HepG2 (cell line): ENCODE data around the gene ANKRD31. TPM values are rescaled to one million over a fixed set of nuclear protein-coding genes. Genes with fewer than 3 reads are reported as not detected.

ENCODE experiments used
- ATF5 ChIP-seq: sonication (generic); formaldehyde crosslinking; IDR thresholded peaks from 2 replicates; pipeline ENCODE4 v1.4.0; 2020; ENCODE audit warnings: mild to moderate bottlenecking, low read depth, missing genetic modification reagents
- GABPB1 ChIP-seq: IDR thresholded peaks from 2 replicates; pipeline ENCODE4 v1.6.1; 2016; ENCODE audit warnings: mild to moderate bottlenecking, missing genetic modification reagents, moderate library complexity, missing compliant biosample characterization
- HDAC6 ChIP-seq: fragments of 200-600 bp; sonication (generic); IDR thresholded peaks from 2 replicates; pipeline ENCODE4 v1.7.0; 2017; ENCODE audit warnings: mild to moderate bottlenecking, antibody characterized with exemption, low read length, low read depth
- KDM6A ChIP-seq: IDR thresholded peaks from 2 replicates; pipeline ENCODE4 v1.6.1; 2016; ENCODE audit warnings: low read depth
- KLF15 ChIP-seq: sonication (generic); formaldehyde crosslinking; IDR thresholded peaks from 2 replicates; pipeline ENCODE4 v1.8.1; 2023; ENCODE audit warnings: borderline replicate concordance, mild to moderate bottlenecking, inconsistent platforms, missing genetic modification reagents, mixed read lengths
- MEIS1 ChIP-seq: sonication (generic); formaldehyde crosslinking; IDR thresholded peaks from 2 replicates; pipeline ENCODE4 v1.9.0; 2021; ENCODE audit warnings: mild to moderate bottlenecking, missing genetic modification reagents, moderate library complexity, borderline replicate concordance
- NCOA5 ChIP-seq: sonication (generic); formaldehyde crosslinking; IDR thresholded peaks from 2 replicates; pipeline ENCODE4 v1.4.0; 2020; ENCODE audit warnings: missing genetic modification reagents
- NFYC ChIP-seq: IDR thresholded peaks from 2 replicates; pipeline ENCODE4 v1.6.1; 2016; ENCODE audit warnings: missing genetic modification reagents, missing compliant biosample characterization
- PAXIP1 ChIP-seq: sonication (generic); formaldehyde crosslinking; conservative IDR thresholded peaks from 2 replicates; pipeline ENCODE4 v1.4.0; 2020; ENCODE audit warnings: mild to moderate bottlenecking, missing genetic modification reagents, moderate library complexity
- SKIL ChIP-seq: sonication (generic); formaldehyde crosslinking; IDR thresholded peaks from 2 replicates; pipeline ENCODE4 v1.8.0; 2022; ENCODE audit warnings: missing genetic modification reagents, mild to moderate bottlenecking, moderate library complexity, borderline replicate concordance
- STAT5B ChIP-seq: sonication (generic); formaldehyde crosslinking; IDR thresholded peaks from 2 replicates; pipeline ENCODE4 v1.4.0; 2020; ENCODE audit warnings: missing genetic modification reagents
- TBX2 ChIP-seq: sonication (generic); formaldehyde crosslinking; IDR thresholded peaks from 2 replicates; pipeline ENCODE4 v1.5.0; 2020; ENCODE audit warnings: missing genetic modification reagents, mild to moderate bottlenecking, borderline replicate concordance
- ZNF331 ChIP-seq: sonication (generic); formaldehyde crosslinking; IDR thresholded peaks from 2 replicates; pipeline ENCODE4 v1.4.0; 2020; ENCODE audit warnings: missing genetic modification reagents
- ZNF354B ChIP-seq: sonication (generic); formaldehyde crosslinking; IDR thresholded peaks from 2 replicates; pipeline ENCODE4 v1.8.0; 2022; ENCODE audit warnings: mild to moderate bottlenecking, missing genetic modification reagents
- ZNF382 ChIP-seq: sonication (generic); formaldehyde crosslinking; IDR thresholded peaks from 2 replicates; pipeline ENCODE4 v1.5.0; 2020; ENCODE audit warnings: missing genetic modification reagents, mild to moderate bottlenecking, borderline replicate concordance
- ZNF605 ChIP-seq: sonication (generic); formaldehyde crosslinking; IDR thresholded peaks from 2 replicates; pipeline ENCODE4 v1.8.0; 2022; ENCODE audit warnings: mild to moderate bottlenecking, missing genetic modification reagents
- ZNF607 ChIP-seq: sonication (generic); formaldehyde crosslinking; IDR thresholded peaks from 2 replicates; pipeline ENCODE4 v1.5.1; 2020; ENCODE audit warnings: missing genetic modification reagents, mild to moderate bottlenecking, borderline replicate concordance
- ZNF660 ChIP-seq: sonication (generic); formaldehyde crosslinking; IDR thresholded peaks from 2 replicates; pipeline ENCODE4 v1.5.1; 2020; ENCODE audit warnings: mild to moderate bottlenecking, low read depth, missing genetic modification reagents, borderline replicate concordance
- ZNF766 ChIP-seq: sonication (generic); formaldehyde crosslinking; IDR thresholded peaks from 2 replicates; pipeline ENCODE4 v1.5.0; 2020; ENCODE audit warnings: missing genetic modification reagents, borderline replicate concordance
- ZSCAN30 ChIP-seq: sonication (generic); formaldehyde crosslinking; IDR thresholded peaks from 2 replicates; pipeline ENCODE4 v1.5.0; 2020; ENCODE audit warnings: mild to moderate bottlenecking, missing genetic modification reagents
- polyA plus RNA-seq, 8 experiments: library from polyadenylated mRNA; depleted of rRNA in 3 of 8; stranded (reverse) in 7 of 8; unstranded in 1 of 8; fragments of >200 nt; fragmentation: Illumina TruSeq in 4 of 8; extraction: Trizol in 4 of 8; gene quantifications; 2 replicates each; pipeline versions ENCODE4 v1.2.1 to v1.2.3, GENCODE V29; 2011 to 2016; ENCODE audit warnings: low read depth in 4 of 8, missing spikeins in 1 of 8, mixed read lengths in 1 of 8; ENCODE audit not compliant: insufficient read depth in 1 of 8
- total RNA-seq, 5 experiments: library from RNA; depleted of rRNA; stranded (reverse); fragments of >200 nt; fragmentation: Illumina TruSeq; extraction: Trizol; gene quantifications; 2 replicates each; pipeline ENCODE4 v1.2.3, GENCODE V29; 2016; ENCODE audit warnings: low read depth in 1 of 5

ANKRD31 gene
- total and polyA plus RNA-seq, 2 of the 13 experiments (the other 11 are each of a cell fraction or from before 2014, with no cell fraction given): 0.01 to 0.09 TPM

GRCh38 chr5:75260708-75261107, 24.0 kb upstream of the ANKRD31 start (continued):
- TF ChIP-seq SKIL (CRISPR knock-in tag) (no peak), STAT5B (no peak), ATF5 (CRISPR knock-in tag) (no peak), ZNF607 (no peak), NFYC (CRISPR knock-in tag) (0 out of 2 replicates have a peak, but pooled peaks have one; percentile 13), PAXIP1 (CRISPR knock-in tag) (peak; percentile 67), NCOA5 (CRISPR knock-in tag) (no peak), GABPB1 (CRISPR knock-in tag) (no peak), ZSCAN30 (CRISPR knock-in tag) (no peak), MEIS1 (CRISPR knock-in tag) (no peak), ZNF331 (peak; percentile 61), HDAC6 (no peak), ZNF660 (CRISPR knock-in tag) (no peak), ZNF605 (CRISPR knock-in tag) (no peak), ZNF382 (CRISPR knock-in tag) (no peak), KLF15 (CRISPR knock-in tag) (no peak), ZNF766 (no peak), ZNF354B (CRISPR knock-in tag) (no peak), KDM6A (no peak), TBX2 (CRISPR knock-in tag) (no peak)
